CD8-positive, alpha-beta memory T cell (primary cell): Measurements from ENCODE around the gene DOCK9. TPM values are rescaled to one million over a fixed set of nuclear protein-coding genes. Genes with fewer than 3 reads are reported as not detected.

Experiments used
- CTCF ChIA-PET: fragments of 350-600 bp; sonication (Branson Sonifier 250); formaldehyde crosslinking; loops from one replicate; lab custom pipeline; 2021; ENCODE audit warnings: antibody characterized with exemption; lab: Charles Lee
- POLR2A ChIA-PET: fragments of 350-600 bp; sonication (Branson Sonifier 250); formaldehyde crosslinking; loops from one replicate; lab custom pipeline; 2021; ENCODE audit warnings: antibody characterized with exemption; lab: Charles Lee
- DNase-seq, 5 donors: peaks; one replicate each; pipeline versions ENCODE4 v3.0.0 to v3.0.0-alpha.2; 2020 to 2022; ENCODE audit warnings: mixed read lengths in 1 of 5
- H3K27ac ChIP-seq: one replicate; pipeline ENCODE4 v1.7.0; 2013; ENCODE audit warnings: low read depth, mild to moderate bottlenecking, low read length, moderate library complexity
- H3K27me3 ChIP-seq: 2 replicates; pipeline ENCODE4 v1.7.0; 2013; ENCODE audit warnings: low read length, mild to moderate bottlenecking; ENCODE audit not compliant: insufficient read depth, poor library complexity, severe bottlenecking
- H3K36me3 ChIP-seq: 2 replicates; pipeline ENCODE4 v1.7.0; 2013; ENCODE audit warnings: mild to moderate bottlenecking, low read length, moderate library complexity; ENCODE audit not compliant: insufficient read depth
- H3K4me1 ChIP-seq: 2 replicates; pipeline ENCODE4 v1.7.0; 2013; ENCODE audit warnings: mild to moderate bottlenecking, low read length, moderate library complexity; ENCODE audit not compliant: insufficient read depth
- H3K4me3 ChIP-seq: 2 replicates; pipeline ENCODE4 v1.7.0; 2013; ENCODE audit warnings: mild to moderate bottlenecking, low read length
- H3K9me3 ChIP-seq: 2 replicates; pipeline ENCODE4 v1.7.0; 2013; ENCODE audit warnings: mild to moderate bottlenecking, low read length
- H3K27ac Mint-ChIP-seq, 8 donors: one replicate each; pipeline ENCODE4 v1.8.0; 2020 to 2021; ENCODE audit warnings: mixed read lengths in 8 of 8, mild to moderate bottlenecking in 6 of 8, inconsistent platforms in 3 of 8, moderate library complexity in 3 of 8
- H3K27me3 Mint-ChIP-seq, 2 donors: one replicate each; pipeline ENCODE4 v1.8.0; 2020 to 2021; ENCODE audit warnings: mixed read lengths in 2 of 2, mild to moderate bottlenecking in 1 of 2, moderate library complexity in 1 of 2
- H3K36me3 Mint-ChIP-seq, 3 donors: one replicate each; pipeline ENCODE4 v1.8.0; 2020 to 2021; ENCODE audit warnings: mixed read lengths in 3 of 3, inconsistent platforms in 1 of 3, mild to moderate bottlenecking in 1 of 3
- H3K4me1 Mint-ChIP-seq, 3 donors: one replicate each; pipeline ENCODE4 v1.8.0; 2020 to 2021; ENCODE audit warnings: mixed read lengths in 3 of 3, inconsistent platforms in 1 of 3, mild to moderate bottlenecking in 1 of 3
- H3K4me3 Mint-ChIP-seq, 7 donors: one replicate each; pipeline ENCODE4 v1.8.0; 2020 to 2021; ENCODE audit warnings: mixed read lengths in 7 of 7, mild to moderate bottlenecking in 6 of 7, moderate library complexity in 4 of 7, inconsistent platforms in 2 of 7
- H3K9me3 Mint-ChIP-seq, 5 donors: one replicate each; pipeline ENCODE4 v1.8.0; 2020 to 2022; ENCODE audit warnings: mixed read lengths in 5 of 5, mild to moderate bottlenecking in 3 of 5, moderate library complexity in 2 of 5, inconsistent platforms in 1 of 5
- polyA plus RNA-seq: library from polyadenylated mRNA; unstranded; fragments of 300-500 nt; fragmentation: Illumina TruSeq; gene quantifications from one replicate; pipeline ENCODE4 v1.2.3, GENCODE V29; 2021
- total RNA-seq, 2 experiments: library from RNA; stranded (reverse); gene quantifications; one replicate each; pipeline ENCODE4 v1.2.3, GENCODE V29; 2021

The DOCK9 gene
- total and polyA plus RNA-seq, 3 experiments from 2014 or later: 23.9 to 38.9 (median 35.4) TPM

GRCh38 chr13:98927951-98928927 is 49.6 kb downstream of the DOCK9 start:
- Mint-ChIP-seq H3K27me3 (no peaks in the 10 kb centered on the region), H3K27ac (peak overlapping the region in 1 of 8 donors; percentile 38), H3K9me3 (no peaks in the 10 kb centered on the region), H3K36me3 (peaks cover 9 to 50% (median 20%) of the 10 kb centered on the region in 3 donors), H3K4me3 (no peak overlapping the region), H3K4me1 (peaks cover 3 to 11% (median 9%) of the 10 kb centered on the region in 3 donors)
- H3K27me3 ChIP-seq: no peaks in the 10 kb centered on the region
- CTCF ChIA-PET: no interaction called here
- H3K4me1 ChIP-seq: peaks cover 5% of the 10 kb centered on the region
- POLR2A ChIA-PET: no interaction called here
- H3K4me3 ChIP-seq: no peak overlapping the region
- H3K9me3 ChIP-seq: no peaks in the 10 kb centered on the region
- no peak overlapping the region for H3K27ac ChIP-seq
- no peak for DNase-seq
- H3K36me3 ChIP-seq: peaks cover 5% of the 10 kb centered on the region

- DNase-seq: no peak
- no peak overlapping the region for H3K4me3 ChIP-seq
- Mint-ChIP-seq H3K27ac (peak overlapping the region in 1 of 8 donors; percentile 41), H3K4me1 (peaks cover 2 to 14% (median 11%) of the 10 kb centered on the region in 3 donors), H3K27me3 (no peaks in the 10 kb centered on the region), H3K9me3 (no peaks in the 10 kb centered on the region), H3K36me3 (peaks cover 24 to 72% (median 27%) of the 10 kb centered on the region in 3 donors), H3K4me3 (no peak overlapping the region)
- no peaks in the 10 kb centered on the region for H3K27me3 ChIP-seq
- peaks cover 5% of the 10 kb centered on the region for H3K4me1 ChIP-seq
- ChIA-PET POLR2A (no interaction called here), CTCF (no interaction called here)
- no peaks in the 10 kb centered on the region for H3K9me3 ChIP-seq
- peaks cover 23% of the 10 kb centered on the region for H3K36me3 ChIP-seq
- no peak overlapping the region for H3K27ac ChIP-seq
Measured at GRCh38 chr13:98925949-98926348, 51.9 kb downstream of the DOCK9 start.

GRCh38 chr13:98923641-98924397 is 54.0 kb downstream of the DOCK9 start:
- H3K27ac ChIP-seq: no peak overlapping the region
- H3K9me3 Mint-ChIP-seq: no peaks in the 10 kb centered on the region
- H3K9me3 ChIP-seq: no peaks in the 10 kb centered on the region
- no peak overlapping the region for H3K4me3 Mint-ChIP-seq
- H3K27me3 Mint-ChIP-seq: no peaks in the 10 kb centered on the region
- CTCF ChIA-PET: no interaction called here
- no peak overlapping the region for H3K4me3 ChIP-seq
- H3K27ac Mint-ChIP-seq: peak overlapping the region in 1 of 8 donors; percentile 33
- no peaks in the 10 kb centered on the region for H3K27me3 ChIP-seq
- H3K36me3 Mint-ChIP-seq: peaks cover 30 to 86% (median 31%) of the 10 kb centered on the region in 3 donors
- peaks cover 30% of the 10 kb centered on the region for H3K36me3 ChIP-seq
- peaks cover 13% of the 10 kb centered on the region for H3K4me1 ChIP-seq
- POLR2A ChIA-PET: no interaction called here
- no peak for DNase-seq
- peaks cover 20 to 36% (median 27%) of the 10 kb centered on the region in 3 donors for H3K4me1 Mint-ChIP-seq

- no peaks in the 10 kb centered on the region for H3K27me3 ChIP-seq
- no peak overlapping the region for H3K27ac ChIP-seq
- ChIA-PET POLR2A (no interaction called here), CTCF (no interaction called here)
- Mint-ChIP-seq H3K27ac (peak overlapping the region in 2 of 8 donors; percentile 52 to 58), H3K9me3 (no peaks in the 10 kb centered on the region), H3K27me3 (no peaks in the 10 kb centered on the region), H3K36me3 (peaks cover 35 to 87% (median 38%) of the 10 kb centered on the region in 3 donors), H3K4me1 (peaks cover 31 to 45% (median 35%) of the 10 kb centered on the region in 3 donors), H3K4me3 (no peak overlapping the region)
- H3K4me1 ChIP-seq: peaks cover 19% of the 10 kb centered on the region
- no peak overlapping the region for H3K4me3 ChIP-seq
- H3K9me3 ChIP-seq: no peaks in the 10 kb centered on the region
- H3K36me3 ChIP-seq: peaks cover 30% of the 10 kb centered on the region
- DNase-seq: no peak
Measured at GRCh38 chr13:98922306-98922705, 55.6 kb downstream of the DOCK9 start.

- H3K27me3 ChIP-seq: no peaks in the 10 kb centered on the region
- H3K9me3 ChIP-seq: no peaks in the 10 kb centered on the region
- no peak for DNase-seq
- Mint-ChIP-seq H3K27ac (no peak overlapping the region), H3K4me3 (no peak overlapping the region), H3K36me3 (peaks cover 35 to 86% (median 37%) of the 10 kb centered on the region in 3 donors), H3K4me1 (peaks cover 31 to 44% (median 34%) of the 10 kb centered on the region in 3 donors), H3K27me3 (no peaks in the 10 kb centered on the region), H3K9me3 (no peaks in the 10 kb centered on the region)
- H3K4me3 ChIP-seq: no peak overlapping the region
- peaks cover 30% of the 10 kb centered on the region for H3K36me3 ChIP-seq
- no peak overlapping the region for H3K27ac ChIP-seq
- H3K4me1 ChIP-seq: peaks cover 19% of the 10 kb centered on the region
- CTCF ChIA-PET: no interaction called here
- POLR2A ChIA-PET: no interaction called here
Measured at GRCh38 chr13:98921786-98922185, 56.1 kb downstream of the DOCK9 start.

- POLR2A ChIA-PET: no interaction called here
- H3K4me3 Mint-ChIP-seq: peak overlapping the region in 1 of 7 donors; percentile 20
- Histone ChIP-seq H3K4me1 (peaks cover 19% of the 10 kb centered on the region), H3K27me3 (no peaks in the 10 kb centered on the region), H3K27ac (no peak overlapping the region), H3K4me3 (no peak overlapping the region), H3K36me3 (peaks cover 30% of the 10 kb centered on the region), H3K9me3 (no peaks in the 10 kb centered on the region)
- peaks cover 29 to 83% (median 36%) of the 10 kb centered on the region in 3 donors for H3K36me3 Mint-ChIP-seq
- no peaks in the 10 kb centered on the region for H3K9me3 Mint-ChIP-seq
- H3K4me1 Mint-ChIP-seq: peaks cover 31 to 38% (median 33%) of the 10 kb centered on the region in 3 donors
- no peaks in the 10 kb centered on the region for H3K27me3 Mint-ChIP-seq
- CTCF ChIA-PET: interaction anchor here (1.0 kb wide), 1 partner anchor 125 kb away, joined by 5 read pairs; no protein-coding TSS in a partner anchor
- peak overlapping the region in 2 of 8 donors; percentile 1 to 16 for H3K27ac Mint-ChIP-seq
- DNase-seq: no peak
Measured at GRCh38 chr13:98921015-98921580, 56.8 kb downstream of the DOCK9 start.

- Mint-ChIP-seq H3K27me3 (no peaks in the 10 kb centered on the region), H3K36me3 (peaks cover 26 to 85% (median 42%) of the 10 kb centered on the region in 3 donors), H3K4me3 (no peak overlapping the region), H3K9me3 (no peaks in the 10 kb centered on the region), H3K27ac (peak overlapping the region in 4 of 8 donors; percentile 22 to 55 (median 35)), H3K4me1 (peaks cover 31 to 43% (median 32%) of the 10 kb centered on the region in 3 donors)
- Histone ChIP-seq H3K27me3 (no peaks in the 10 kb centered on the region), H3K27ac (no peak overlapping the region), H3K4me3 (no peak overlapping the region), H3K4me1 (peaks cover 19% of the 10 kb centered on the region), H3K36me3 (peaks cover 30% of the 10 kb centered on the region), H3K9me3 (no peaks in the 10 kb centered on the region)
- ChIA-PET CTCF (interaction anchor here (0.9 kb wide), 1 partner anchor 168 kb away, joined by 3 read pairs; no protein-coding TSS in a partner anchor), POLR2A (no interaction called here)
- DNase-seq: no peak
Measured at GRCh38 chr13:98919566-98919965, 58.3 kb downstream of the DOCK9 start.
